Activated CD8-positive, alpha-beta memory T cell treated with anti-CD3 and anti-CD28 coated beads, Interleukin-2, amount 50 U/mL, for 24 hours (primary cell): ENCODE measurements around the gene ENHO.
"Not testable (repeated sequence)": the region's sequence is repeated elsewhere in the genome, so short reads cannot be mapped to it uniquely, and the experiment has no call there.

Source experiments
- DNase-seq: peaks from one replicate; pipeline ENCODE4 v3.0.0-alpha.2; 2020; ENCODE audit errors: extremely low read depth

Gene ENHO

GRCh38 chr9:34506623-34507022 lies 16.2 kb downstream of the ENHO start:
- DNase-seq = no peak

DNA sequence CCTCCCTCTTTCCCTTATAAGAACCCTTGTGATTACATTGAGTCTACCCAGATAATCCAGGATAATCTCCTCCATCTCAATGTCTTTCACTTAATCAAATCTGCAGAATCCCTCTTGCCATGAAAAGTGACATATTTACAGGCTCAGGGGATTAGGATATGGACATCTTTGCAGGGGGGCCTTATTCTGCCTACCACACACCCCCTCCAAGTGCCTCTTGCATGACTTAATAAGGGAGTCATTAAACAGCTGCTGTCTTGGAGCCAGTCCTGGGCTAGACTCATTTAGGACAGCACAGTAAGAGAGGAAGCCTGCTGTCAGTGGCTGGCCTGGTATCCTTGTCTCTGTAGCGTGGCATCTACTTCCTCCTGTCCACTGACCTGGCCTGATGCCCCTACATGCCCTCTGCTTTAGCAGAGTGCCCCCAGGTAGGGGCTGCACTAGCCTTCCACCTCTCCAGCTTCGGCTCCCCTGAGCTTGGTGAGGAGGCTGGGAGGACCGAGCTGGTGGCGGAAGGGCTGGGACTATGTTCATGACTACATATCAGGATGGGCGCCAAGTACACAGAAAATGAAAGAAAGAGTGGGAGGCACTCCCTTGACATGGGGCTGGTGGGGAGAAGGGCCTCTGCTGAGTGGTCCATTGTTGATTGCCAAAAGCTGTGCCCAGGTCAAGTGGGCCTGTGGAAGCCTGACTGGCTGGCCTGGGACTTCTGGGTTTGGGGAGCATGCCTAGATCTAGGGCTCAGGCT lies 17.2 kb downstream of the ENHO start:
- DNase-seq = no peak

DNA sequence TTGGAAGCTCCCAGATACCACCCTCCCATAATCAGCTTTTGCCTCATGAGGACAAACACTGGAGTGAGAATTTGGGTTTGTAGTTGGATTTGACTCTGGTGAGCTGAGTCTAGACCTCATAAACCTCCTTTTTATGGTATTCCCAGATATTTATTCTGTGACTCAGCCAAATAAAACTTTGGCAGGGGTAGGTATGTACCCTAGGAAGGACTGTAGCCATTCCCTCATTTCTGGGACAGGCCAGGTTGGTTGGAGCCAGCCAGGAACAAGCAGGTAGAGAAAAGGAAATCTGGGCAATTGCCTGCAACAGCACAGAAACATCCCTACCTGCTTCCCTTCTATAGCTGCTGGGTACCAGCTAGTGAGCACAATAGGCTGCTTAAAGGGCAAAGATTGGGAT lies 19.4 kb downstream of the ENHO start:
- DNase-seq = no peak

DNA sequence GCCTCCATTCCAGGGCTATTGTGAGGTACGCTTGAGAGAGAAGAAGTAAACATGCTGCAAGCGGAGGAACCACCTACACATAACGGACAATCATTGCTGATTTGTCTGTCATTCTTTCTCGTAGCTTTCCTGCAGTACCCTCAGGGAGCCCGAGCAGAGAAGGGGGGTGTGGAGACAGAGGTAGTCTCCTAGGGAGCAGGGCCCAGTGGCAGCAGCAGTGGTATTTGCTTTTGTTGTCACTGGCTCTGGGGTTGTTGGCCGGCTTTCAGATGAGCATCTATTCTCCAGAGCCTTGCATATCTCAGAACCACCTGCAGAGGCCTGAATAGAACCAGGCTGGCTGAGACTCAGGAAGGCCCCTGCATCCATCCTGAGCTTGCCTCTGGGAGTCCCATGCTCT lies 19.9 kb downstream of the ENHO start:
- DNase-seq = no peak

- DNase-seq = no peak
Observed at GRCh38 chr9:34502471-34502870, 20.3 kb downstream of the ENHO start.

GRCh38 chr9:34501889-34502425 lies 20.8 kb downstream of the ENHO start:
- DNase-seq = no peak

- DNase-seq = no peak
Observed at GRCh38 chr9:34501372-34501771, 21.4 kb downstream of the ENHO start.

GRCh38 chr9:34500623-34501267 lies 22.0 kb downstream of the ENHO start:
- peak; percentile 66 for DNase-seq

GRCh38 chr9:34499076-34499475 lies 23.7 kb downstream of the ENHO start:
- no peak for DNase-seq

GRCh38 chr9:34498553-34498952 lies 24.2 kb downstream of the ENHO start:
- no peak for DNase-seq

- DNase-seq = no peak
Observed at GRCh38 chr9:34496149-34496712, 26.6 kb downstream of the ENHO start.

DNA sequence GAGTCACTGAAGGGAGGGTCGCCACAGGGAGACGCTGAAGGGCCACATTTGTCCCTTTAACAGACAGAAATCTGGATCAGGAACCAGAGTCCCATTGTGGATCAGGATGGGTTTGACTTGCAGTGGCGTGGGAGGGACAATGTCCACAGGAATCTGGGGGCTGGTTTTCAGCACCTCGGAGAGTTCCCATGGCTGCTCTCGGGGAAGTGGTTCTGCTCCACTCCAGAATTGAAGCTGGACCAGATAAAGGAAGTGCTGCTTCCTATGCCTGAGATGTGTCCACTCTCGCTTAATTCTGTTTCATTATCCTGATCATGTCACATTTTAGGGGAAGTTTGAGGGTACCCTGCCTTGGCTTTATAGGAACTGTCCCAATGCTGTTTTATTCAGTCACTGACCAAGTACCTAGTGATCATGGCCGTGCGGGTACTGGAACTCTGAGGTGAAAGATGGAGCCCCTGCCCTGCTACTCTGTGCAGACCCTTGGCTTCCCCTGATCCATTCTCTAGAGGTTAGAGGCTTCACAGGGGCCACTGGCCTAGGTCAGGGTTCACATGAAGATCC lies 28.7 kb downstream of the ENHO start:
- DNase-seq = no peak

DNA sequence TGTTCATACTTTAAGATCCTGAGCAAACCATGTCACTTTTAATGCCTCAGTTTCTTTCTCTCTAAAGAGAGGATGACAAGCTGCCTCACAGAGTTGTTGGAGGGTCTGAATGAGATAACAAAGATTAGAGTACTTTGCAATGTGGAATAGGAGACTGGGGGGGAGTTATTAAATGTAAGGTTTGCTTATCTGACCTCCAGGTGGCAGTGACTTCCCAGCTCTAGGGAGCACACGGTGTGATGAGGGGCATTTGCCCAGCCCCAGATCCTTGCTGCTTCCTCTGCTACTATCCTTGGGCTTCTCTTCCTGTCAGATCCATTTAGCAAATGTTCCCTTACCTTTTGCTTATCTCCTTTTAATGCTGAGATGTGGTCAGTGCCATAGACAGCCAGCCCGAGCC lies 30.7 kb downstream of the ENHO start:
- no peak for DNase-seq

DNA sequence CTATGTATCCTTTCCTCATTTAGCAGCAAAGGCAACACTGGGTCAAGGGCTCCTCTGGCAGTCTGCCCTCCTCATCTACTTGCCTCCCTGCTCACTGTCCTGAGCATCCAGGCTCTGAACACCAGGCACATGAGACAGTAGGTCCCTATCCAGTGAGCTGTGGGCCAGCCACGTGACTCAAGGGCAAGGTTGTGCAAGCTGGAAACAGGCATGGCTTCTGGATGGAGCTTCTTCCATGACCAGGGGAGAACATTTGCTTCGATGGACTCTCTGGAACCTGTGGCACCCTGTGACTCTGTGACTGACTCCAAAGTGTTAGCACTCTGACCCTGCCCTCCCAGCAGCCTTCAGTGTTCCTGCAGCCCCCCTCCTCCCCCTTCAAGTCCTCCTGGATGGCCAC lies 31.2 kb downstream of the ENHO start:
- no peak for DNase-seq

- DNase-seq = no peak
Observed at GRCh38 chr9:34490760-34491159, 32.0 kb downstream of the ENHO start.

DNA sequence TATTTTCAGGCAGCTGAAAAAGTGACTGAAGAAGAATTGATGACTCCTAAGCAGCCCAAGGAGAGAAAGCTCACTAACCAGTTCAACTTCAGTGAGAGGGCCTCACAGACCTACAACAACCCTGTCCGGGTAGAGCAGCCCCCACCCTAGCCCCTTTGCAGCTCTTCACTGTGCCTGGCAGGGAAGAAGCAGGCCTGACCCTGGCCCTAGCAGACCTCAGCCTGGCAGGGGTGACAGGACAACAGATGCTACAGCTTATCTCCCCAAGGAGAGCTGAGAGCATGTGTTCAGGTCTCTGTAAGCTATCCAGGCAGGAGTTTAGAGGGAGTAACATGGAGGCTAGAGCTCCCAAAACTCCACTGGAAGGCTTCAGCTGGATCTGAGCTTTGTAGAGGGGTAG lies 32.4 kb downstream of the ENHO start:
- no peak for DNase-seq

DNA sequence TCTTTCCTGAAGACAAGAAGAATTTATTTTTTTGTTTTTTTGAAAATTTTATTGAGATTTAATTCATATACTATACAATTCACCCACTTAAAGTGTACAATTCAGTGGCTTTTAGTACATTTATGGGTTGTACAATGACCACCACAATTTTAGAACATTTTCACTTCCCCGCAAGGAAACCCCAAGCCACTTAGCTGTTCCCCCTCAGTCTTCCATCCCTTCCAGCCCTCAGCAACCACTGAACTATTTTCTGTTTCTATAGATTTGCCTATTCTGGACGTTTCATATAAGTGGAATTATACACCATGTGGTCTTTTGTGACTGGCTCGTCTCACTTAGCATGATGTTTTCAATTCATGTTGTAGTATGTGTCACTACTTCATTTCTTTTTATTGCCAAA lies 36.2 kb downstream of the ENHO start:
- no peak for DNase-seq

GRCh38 chr9:34485822-34486221 lies 37.0 kb downstream of the ENHO start:
- DNase-seq = no peak

GRCh38 chr9:34484678-34485077 lies 38.1 kb downstream of the ENHO start:
- no peak for DNase-seq

DNA sequence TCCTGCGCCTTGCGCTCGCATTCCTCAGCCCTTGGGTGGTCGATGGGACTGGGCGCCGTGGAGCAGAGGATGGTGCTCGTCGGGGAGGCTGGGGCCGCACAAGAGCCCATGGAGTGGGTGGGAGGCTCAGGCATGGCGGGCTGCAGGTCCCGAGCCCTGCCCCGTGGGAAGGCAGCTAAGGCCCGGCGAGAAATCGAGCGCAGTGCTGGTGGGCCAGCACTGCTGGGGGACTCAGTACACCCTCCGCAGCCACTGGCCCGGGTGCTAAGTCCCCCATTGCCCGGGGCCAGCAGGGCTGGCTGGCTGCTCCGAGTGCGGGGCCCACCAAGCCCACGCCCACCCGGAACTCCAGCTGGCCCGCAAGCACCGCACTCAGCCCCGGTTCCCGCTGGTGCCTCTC lies 40.0 kb downstream of the ENHO start:
- DNase-seq = not testable (repeated sequence)

- not testable (repeated sequence) for DNase-seq
Observed at GRCh38 chr9:34481620-34482019, 41.2 kb downstream of the ENHO start.

DNA sequence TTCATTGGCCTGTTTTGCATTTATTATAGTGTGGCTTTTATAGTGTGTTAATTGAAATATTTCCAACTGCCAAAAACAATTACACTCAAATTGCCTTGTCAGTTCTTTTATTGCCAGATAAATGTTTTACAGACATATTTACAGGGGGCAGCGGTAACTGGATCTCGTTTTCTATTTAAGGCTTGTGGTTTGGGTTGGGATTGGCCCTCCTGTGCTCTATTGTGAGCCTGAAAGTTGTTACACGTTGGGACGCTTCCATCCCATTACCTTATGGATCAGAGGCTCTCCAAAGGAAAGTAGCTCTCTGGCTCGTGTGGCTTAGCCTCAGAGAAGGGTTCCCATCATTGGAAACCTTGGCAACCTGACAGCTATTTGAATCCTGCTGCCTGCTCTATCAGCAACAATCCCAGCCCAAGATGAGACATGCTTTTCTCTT lies 43.3 kb downstream of the ENHO start:
- DNase-seq = no peak

GRCh38 chr9:34477541-34477940 lies 45.2 kb downstream of the ENHO start:
- DNase-seq = no peak
